ENCODE measurements around the gene MSRB2.

DNA sequence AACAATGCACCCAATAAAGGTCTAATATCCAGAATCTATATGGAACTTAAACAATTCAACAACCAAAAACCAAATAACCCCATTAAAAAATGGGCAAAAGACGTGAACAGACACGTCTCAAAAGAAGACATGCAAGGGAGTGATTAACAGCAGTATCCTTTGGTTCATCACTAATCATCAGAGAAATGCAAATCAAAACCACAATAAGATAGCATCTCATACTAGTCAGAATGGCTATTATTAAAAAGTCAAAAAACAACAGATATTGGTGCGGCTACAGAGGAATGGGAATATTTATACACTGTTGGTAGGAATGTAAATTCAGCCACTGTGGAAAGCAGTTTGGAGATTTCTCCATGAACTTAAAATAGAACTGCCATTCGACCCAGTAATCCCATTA is 46.6 kb downstream of the MSRB2 start:
- TF ChIP-seq RAD21 (IDR thresholded peaks at IDR 0.05; ENCODE audit: low read depth) (no peak), EP300 (IDR thresholded peaks at IDR 0.05; ENCODE audit: borderline replicate concordance) (no peak), FOXM1 (IDR thresholded peaks at IDR 0.05; ENCODE audit: borderline replicate concordance, low read depth) (no peak), TAF1 (IDR thresholded peaks at IDR 0.05; ENCODE audit: low read depth) (no peak), TEAD4 (IDR thresholded peaks at IDR 0.05) (no peak), ZBTB7A (IDR thresholded peaks at IDR 0.05; ENCODE audit: low read depth) (no peak), TCF12 (IDR thresholded peaks at IDR 0.05; ENCODE audit: low read depth) (no peak), EGR1 (IDR thresholded peaks at IDR 0.05) (no peak), YY1 (IDR thresholded peaks at IDR 0.05; ENCODE audit: low read depth) (no peak), NFIC (IDR thresholded peaks at IDR 0.05) (no peak)
- TF ChIP-seq, protein P1, sequence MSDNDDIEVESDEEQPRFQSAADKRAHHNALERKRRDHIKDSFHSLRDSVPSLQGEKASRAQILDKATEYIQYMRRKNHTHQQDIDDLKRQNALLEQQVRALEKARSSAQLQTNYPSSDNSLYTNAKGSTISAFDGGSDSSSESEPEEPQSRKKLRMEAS (IDR thresholded peaks at IDR 0.05) = no peak
- TF ChIP-seq, protein P2, sequence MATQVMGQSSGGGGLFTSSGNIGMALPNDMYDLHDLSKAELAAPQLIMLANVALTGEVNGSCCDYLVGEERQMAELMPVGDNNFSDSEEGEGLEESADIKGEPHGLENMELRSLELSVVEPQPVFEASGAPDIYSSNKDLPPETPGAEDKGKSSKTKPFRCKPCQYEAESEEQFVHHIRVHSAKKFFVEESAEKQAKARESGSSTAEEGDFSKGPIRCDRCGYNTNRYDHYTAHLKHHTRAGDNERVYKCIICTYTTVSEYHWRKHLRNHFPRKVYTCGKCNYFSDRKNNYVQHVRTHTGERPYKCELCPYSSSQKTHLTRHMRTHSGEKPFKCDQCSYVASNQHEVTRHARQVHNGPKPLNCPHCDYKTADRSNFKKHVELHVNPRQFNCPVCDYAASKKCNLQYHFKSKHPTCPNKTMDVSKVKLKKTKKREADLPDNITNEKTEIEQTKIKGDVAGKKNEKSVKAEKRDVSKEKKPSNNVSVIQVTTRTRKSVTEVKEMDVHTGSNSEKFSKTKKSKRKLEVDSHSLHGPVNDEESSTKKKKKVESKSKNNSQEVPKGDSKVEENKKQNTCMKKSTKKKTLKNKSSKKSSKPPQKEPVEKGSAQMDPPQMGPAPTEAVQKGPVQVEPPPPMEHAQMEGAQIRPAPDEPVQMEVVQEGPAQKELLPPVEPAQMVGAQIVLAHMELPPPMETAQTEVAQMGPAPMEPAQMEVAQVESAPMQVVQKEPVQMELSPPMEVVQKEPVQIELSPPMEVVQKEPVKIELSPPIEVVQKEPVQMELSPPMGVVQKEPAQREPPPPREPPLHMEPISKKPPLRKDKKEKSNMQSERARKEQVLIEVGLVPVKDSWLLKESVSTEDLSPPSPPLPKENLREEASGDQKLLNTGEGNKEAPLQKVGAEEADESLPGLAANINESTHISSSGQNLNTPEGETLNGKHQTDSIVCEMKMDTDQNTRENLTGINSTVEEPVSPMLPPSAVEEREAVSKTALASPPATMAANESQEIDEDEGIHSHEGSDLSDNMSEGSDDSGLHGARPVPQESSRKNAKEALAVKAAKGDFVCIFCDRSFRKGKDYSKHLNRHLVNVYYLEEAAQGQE (IDR thresholded peaks at IDR 0.05; ENCODE audit: low read depth) = no peak
- TF ChIP-seq, protein P3, sequence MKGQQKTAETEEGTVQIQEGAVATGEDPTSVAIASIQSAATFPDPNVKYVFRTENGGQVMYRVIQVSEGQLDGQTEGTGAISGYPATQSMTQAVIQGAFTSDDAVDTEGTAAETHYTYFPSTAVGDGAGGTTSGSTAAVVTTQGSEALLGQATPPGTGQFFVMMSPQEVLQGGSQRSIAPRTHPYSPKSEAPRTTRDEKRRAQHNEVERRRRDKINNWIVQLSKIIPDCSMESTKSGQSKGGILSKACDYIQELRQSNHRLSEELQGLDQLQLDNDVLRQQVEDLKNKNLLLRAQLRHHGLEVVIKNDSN (IDR thresholded peaks at IDR 0.05) = no peak

Measured in Ishikawa (cell line).